Fibroblast of lung (primary cell): Measurements from ENCODE around the gene APP.

Experiments used
- EZH2 ChIP-seq: IDR thresholded peaks from 2 replicates; pipeline ENCODE4 v1.5.1; 2012; ENCODE audit warnings: low read length, control low read depth, mild to moderate bottlenecking; ENCODE audit errors: missing control alignments
- TF ChIP-seq, protein P1 (sequence below), 2 donors: IDR thresholded peaks in 1 of 2; conservative IDR thresholded peaks in 1 of 2; 1 replicate in 1 of 2; 2 replicates in 1 of 2; pipeline ENCODE4 v1.5.1; 2011 to 2012; ENCODE audit warnings: low read length in 2 of 2, control low read depth in 1 of 2, inconsistent platforms in 1 of 2, low read depth in 1 of 2, mild to moderate bottlenecking in 1 of 2

DNA sequence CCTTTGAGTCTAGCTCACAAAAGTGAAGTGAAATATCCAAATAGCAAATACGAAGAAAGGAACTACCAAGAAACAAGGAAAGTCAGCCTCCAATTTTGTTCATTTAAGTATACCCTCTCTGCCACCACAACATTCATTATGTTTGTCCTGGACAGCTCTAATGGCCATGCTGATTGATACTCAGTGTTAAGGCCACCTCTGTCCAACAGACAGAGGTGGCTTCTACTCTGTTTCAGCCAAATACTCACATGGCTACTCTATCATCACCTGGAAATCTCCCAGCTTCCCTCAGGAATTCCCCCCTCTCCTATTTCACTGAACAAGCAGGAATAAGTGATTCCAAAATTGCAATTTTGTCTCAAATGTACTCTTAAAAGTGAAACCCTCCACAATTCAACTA, 10.7 kb downstream of the APP start:
- TF ChIP-seq, protein P1, sequence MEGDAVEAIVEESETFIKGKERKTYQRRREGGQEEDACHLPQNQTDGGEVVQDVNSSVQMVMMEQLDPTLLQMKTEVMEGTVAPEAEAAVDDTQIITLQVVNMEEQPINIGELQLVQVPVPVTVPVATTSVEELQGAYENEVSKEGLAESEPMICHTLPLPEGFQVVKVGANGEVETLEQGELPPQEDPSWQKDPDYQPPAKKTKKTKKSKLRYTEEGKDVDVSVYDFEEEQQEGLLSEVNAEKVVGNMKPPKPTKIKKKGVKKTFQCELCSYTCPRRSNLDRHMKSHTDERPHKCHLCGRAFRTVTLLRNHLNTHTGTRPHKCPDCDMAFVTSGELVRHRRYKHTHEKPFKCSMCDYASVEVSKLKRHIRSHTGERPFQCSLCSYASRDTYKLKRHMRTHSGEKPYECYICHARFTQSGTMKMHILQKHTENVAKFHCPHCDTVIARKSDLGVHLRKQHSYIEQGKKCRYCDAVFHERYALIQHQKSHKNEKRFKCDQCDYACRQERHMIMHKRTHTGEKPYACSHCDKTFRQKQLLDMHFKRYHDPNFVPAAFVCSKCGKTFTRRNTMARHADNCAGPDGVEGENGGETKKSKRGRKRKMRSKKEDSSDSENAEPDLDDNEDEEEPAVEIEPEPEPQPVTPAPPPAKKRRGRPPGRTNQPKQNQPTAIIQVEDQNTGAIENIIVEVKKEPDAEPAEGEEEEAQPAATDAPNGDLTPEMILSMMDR (conservative IDR thresholded peaks at IDR 0.05 in 1 of 2, IDR thresholded peaks at IDR 0.05 in 1 of 2; ENCODE audit: low read depth in 1 of 2, low read length in 2 of 2) = no peak
- TF ChIP-seq EZH2 = no peak
